CD4-positive, alpha-beta T cell treated with Interleukin-10 for 1 hour (primary cell): ENCODE measurements around the gene C1QTNF6.
A peak's percentile ranks its signal among the peaks of the same experiment; 100 is the strongest.
"Not testable (repeated sequence)": the region's sequence is repeated elsewhere in the genome, so short reads cannot be mapped to it uniquely, and the experiment has no call there.

Experiments used
- DNase-seq: peaks from one replicate; pipeline ENCODE4 v3.0.0-alpha.2; 2020

C1QTNF6 gene

DNA sequence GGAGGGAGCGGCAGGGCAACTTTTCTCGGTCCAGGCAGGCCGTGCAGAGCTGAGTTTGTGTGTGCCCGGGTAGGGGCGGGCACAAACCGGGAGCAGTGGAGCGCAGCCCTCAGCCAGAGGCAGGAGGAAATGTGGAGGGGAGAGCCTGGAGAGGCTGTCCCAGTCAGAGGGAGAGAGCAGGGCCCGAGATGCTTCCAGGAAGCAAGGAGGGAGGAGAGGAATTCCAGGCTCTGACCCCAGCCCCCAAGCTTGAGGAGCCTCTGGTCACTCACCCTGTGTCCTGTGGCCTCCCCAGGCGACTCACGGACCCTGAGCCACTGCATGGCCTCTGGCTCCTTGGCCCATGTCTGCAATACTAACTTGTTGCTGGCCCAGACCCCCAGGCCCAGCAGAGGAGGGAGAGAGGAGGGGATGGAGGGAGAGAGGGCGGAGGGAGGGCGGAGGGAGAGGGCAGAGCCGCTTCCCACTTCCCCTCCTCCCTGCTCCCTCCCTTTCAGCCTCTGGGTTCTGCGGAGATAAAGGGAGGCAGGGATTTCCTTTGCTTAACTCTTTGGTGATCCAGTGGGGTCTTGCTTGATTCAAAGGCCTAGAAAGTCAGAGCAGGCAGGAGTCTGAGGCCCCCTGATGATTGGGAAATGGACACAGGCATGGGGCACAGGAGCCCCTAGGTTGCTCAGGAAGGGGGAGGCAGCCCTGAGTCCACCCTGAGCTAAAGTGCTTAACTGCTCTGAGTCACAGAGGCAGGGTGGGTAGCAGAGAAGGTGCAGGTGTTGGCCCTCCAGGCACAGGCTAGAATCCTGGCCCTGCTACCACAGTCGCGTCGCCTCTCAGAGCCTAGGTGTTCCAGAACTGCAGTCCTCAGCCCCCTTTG is at the start of gene C1QTNF6:
TSS of gene C1QTNF6 (minus strand) at position 357 of the 871 bp plus-strand sequence. CDS start at position 323, 34 bp downstream.
- DNase-seq, result no peak

DNA sequence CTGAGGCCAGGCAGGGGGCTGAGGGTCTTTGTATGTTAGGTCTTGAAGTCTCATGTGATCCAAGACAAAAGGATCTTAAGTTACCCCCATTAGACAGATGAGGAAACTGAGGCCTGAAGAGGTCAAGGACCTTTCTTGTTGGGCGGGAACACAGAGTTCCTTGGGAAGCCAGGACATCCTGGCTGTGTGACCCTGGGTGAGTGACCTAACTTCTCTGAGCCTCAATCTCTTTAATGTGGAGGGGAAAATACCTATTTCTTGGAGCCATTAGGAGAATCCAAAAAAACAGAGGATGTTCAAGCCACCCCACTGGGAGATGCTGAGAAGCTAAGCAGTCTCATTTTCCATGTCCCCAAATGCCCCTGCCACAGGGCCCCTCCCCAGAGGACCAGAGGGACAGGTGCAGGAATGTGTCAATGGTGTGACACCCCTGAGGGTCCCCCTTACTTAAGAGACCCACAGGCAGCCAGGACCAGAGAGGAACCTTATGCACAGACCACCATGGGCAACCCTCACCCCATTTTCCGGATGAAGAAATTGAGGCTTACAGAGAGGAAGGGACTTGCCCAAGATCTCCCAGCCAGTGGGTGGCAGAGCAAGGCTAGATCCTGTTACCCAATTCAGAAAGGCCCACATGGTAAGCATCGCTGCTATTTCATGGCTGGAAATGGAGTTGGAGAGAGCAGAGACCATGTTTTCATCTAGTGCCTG is 48.0 kb upstream of the C1QTNF6 start:
- no peak for DNase-seq

DNA sequence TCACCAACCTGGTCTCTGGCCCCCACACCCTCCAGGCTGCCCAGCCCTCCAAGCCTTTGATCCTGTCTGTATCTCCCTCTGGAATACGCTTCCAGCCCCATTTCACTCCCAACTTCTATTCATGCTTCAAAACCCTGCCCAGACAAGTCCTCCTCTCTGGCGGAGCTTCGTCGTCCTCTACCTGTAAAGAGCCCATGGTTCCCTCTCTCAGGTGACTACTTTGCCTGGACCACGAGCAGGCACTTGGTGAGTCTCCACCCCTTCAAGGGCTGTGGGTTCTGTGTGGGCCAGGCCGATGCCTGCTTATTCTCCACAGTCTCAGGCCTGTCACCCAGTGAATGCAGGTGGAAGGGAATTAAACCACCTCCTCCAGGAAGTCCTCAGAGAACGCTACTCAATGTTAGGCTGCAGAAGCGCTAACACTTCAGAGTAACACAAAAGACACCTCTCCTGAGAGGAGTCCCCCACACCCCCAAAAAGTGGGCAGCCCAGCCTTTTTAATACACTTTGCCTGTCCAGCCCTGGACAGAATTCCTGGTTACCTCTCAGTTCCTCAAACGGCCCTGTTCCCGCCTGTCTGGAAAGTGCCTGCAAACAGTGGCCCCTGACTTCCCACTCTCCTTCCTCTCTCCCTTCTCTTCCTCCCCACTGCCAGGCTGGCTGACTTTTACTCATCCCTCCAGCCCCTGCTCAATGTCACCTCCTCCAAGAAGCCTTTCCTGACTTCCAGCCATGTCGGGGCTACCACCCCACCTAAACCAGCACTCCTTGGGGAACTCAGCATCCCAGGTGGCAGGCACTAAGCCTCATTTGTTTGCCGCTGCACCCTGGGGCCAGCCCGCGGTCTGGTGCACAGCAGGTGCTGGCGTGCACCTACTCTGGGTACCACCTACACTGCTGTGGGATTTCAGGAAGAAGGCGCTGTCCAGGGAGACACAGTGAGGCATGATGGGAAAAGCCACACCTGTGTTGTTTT is 47.0 kb upstream of the C1QTNF6 start:
- no peak for DNase-seq

GRCh38 chr22:37233751-37234631 is 45.9 kb upstream of the C1QTNF6 start:
- DNase-seq, result no peak

GRCh38 chr22:37233371-37233750 is 45.3 kb upstream of the C1QTNF6 start:
- DNase-seq, result not testable (repeated sequence)

GRCh38 chr22:37232140-37232998 is 44.3 kb upstream of the C1QTNF6 start:
- no peak for DNase-seq

DNA sequence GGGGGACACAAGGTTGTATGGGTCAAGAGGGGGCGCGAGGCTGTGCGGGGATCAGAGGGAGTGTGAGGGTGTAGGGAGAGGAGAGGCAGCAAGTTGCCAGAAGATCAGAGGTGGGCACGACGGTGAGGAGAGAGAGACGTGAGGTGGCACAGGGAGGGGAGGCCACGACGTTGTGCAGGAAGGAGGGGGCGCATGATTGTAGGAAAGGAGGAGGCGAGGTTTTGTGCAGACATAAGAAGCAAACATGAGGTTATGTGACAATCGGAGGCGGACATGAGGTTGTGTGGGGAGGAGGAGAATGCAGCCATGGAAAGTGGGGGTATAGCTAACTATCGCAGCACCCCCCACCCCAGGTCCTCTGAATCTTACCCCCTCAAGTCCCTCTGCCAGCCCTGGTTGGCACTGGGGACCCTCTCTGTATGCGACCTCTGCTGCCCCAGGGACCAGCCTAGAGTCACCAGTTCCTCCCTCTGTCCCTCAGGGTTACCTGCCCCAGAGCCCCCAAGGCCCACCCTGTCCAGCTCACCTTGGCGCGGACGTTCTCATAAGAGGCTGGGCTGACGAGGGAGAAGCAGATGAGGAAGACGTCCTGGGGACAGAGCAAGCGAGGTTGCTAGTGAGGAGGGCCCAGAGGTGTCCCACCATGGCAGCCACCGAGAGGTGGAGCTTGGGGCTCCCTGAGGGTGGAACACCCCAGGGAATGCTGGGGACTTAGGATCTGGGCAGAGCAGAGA is 43.5 kb upstream of the C1QTNF6 start:
- peak; percentile 50 for DNase-seq

GRCh38 chr22:37230673-37231405 is 42.8 kb upstream of the C1QTNF6 start:
- DNase-seq, result peak; percentile 73

- peak; percentile 90 for DNase-seq
These were observed 42.0 kb upstream of the C1QTNF6 start for GRCh38 chr22:37229805-37230672.

- peak; percentile 65 for DNase-seq
These were observed 41.2 kb upstream of the C1QTNF6 start for GRCh38 chr22:37229012-37229804.

DNA sequence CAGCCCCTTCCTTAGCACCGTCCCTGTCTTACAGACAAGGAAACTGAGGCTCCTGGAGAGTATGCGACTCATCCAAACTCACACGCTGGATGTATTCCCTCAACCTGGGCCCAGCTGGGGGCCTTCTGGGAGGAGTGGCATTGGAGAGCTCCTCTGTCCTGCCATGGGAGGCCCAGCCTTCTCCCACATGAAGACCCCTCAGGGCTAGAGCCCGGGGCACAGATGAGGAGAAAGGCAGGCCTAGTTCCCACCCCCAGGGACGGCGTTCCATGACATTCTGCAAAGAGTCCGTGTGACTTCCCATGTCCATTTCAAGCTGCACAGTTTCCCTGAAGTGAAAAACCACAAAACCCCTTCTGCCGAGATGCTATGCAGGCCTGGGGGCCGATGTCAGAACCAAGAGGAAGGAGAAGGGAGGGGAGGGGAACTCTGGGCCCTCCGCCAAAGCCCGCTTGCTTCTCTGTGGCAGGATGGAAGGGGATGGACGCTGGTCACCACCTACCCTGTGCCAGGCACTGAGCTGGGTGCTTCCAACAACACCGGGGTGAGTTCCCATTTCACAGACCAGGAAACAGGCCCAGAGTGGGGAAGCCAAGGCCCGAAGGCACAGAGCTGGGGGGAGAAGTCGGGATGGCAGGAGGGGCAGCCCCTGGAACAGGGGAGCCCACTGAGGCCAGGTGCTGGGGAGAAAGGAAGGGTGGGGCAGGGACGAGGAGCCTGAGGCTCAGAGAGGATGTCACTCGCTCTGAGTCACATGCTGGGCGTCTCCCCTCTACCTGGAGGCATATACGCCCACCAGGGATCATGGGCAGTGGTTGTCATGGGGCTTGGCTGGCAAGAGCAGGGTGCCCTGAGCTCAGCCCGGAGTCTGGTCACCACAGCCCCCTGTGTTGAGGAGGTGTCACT is 40.3 kb upstream of the C1QTNF6 start:
- peak; percentile 64 for DNase-seq

DNA sequence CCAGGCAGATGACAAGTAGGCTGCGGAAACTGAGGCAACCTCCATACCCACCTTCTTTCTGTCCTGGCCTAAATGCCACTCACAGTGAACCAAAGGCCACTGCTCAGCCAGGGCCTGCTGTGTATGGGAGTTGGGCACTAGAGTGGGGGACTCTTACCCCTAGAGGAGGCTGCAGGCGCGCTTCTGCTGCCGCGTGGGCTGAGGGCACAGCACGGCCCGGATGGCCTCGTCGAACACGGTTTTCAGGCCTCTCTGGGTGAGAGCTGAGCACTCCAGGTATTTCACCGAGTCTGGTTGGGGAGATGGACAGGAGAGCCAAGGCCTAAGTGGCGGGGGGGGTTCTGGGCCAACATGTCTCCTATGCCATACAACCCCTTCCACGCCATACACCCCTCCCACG is 38.5 kb upstream of the C1QTNF6 start:
- no peak for DNase-seq

DNA sequence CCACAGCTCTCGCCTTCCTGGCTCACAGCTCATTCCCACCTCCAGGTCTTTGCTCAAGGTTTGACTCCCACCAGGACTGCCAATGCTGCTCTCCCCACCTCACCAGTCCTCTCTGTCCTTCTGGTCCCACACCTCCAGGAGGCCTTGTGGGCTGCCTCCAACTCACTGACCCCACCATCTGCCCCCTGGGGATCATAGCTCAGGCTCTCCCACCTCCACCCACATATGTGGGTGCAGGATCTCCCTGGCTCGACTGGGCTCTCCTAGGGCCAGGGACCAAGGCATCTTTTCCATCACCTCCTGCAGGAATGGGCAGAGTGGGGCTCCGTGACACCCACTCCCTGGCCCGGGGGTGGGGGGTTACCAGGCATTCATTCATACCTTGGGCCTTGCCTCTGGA is 38.0 kb upstream of the C1QTNF6 start:
- no peak for DNase-seq

DNA sequence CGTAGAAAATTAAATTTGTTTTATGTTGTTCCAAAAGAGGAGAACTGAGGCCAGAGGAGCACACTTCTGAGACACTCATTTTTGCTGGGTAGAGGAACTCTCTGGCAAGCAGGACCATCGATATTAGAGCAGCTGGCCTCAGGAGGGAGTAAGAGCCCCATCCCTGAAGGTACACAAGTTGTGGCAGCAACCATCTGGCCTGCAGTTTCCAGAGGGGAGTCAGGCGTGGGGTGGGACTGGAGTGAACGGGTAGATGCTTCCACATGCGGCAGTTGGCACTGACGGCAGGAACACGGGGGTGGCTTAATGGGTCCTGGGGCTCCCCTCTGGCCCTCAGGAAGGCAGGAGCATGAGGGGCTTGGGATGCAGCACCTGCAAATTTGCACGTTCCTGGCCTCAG is 37.4 kb upstream of the C1QTNF6 start:
- peak; percentile 39 for DNase-seq

DNA sequence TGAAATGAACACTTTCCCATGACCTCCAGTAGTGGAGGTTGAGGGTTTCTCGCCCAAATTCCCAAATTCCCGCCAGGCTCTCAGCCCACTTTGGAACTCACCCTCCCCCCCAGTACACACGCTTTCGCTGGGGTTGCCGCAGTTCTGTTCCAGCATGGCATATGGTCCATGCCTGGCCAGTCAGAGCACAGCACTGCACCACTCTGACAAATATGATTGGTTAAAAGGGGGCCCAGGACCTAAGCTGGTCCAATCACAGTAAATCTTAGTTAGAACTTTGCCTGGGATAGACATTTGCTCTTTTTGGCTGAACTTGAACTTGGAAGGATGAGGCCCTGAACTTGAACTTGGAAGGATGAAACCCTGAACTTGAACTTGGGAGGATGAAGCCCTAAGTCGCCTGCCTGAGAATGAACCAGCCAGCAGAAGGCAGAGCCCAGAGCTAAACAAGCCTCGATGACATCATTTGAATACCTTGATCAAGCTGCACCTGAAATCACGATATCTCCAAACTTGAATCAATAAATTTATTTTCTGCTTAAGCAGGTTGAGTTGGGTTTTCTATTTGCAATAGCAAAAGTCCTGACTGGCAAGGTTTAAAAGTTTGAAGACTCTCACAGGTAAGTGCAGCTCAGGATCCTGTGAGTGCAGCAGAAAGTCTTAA is 36.8 kb upstream of the C1QTNF6 start:
- DNase-seq, result no peak
